HG03378 (cell line): ENCODE measurements around the gene BRD3OS.

ENCODE experiments used
- ATAC-seq: cut with Tn5 transposase; IDR thresholded peaks from one replicate; pipeline ENCODE4 v1.9.1; 2021; ENCODE audit warnings: mild to moderate bottlenecking, moderate library complexity; ENCODE audit not compliant: unreplicated experiment

BRD3OS gene

DNA sequence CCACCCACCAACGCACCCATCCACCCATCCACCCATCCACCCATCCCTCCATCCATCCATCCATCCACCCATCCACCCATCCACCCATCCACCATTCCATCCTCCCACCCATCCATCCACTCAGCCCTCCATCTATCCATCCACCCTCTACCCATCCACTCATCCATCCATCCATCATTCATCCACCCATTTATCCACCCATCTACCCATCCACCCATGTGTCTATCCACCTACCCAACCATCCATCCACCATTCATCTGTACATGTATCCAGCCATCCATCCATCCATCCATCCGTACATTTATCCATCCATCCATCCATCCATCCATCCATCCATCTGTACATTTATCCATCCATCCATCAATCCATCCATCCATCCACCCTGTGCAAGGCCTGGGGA lies 22.0 kb upstream of the BRD3OS start:
- ATAC-seq: no peak

DNA sequence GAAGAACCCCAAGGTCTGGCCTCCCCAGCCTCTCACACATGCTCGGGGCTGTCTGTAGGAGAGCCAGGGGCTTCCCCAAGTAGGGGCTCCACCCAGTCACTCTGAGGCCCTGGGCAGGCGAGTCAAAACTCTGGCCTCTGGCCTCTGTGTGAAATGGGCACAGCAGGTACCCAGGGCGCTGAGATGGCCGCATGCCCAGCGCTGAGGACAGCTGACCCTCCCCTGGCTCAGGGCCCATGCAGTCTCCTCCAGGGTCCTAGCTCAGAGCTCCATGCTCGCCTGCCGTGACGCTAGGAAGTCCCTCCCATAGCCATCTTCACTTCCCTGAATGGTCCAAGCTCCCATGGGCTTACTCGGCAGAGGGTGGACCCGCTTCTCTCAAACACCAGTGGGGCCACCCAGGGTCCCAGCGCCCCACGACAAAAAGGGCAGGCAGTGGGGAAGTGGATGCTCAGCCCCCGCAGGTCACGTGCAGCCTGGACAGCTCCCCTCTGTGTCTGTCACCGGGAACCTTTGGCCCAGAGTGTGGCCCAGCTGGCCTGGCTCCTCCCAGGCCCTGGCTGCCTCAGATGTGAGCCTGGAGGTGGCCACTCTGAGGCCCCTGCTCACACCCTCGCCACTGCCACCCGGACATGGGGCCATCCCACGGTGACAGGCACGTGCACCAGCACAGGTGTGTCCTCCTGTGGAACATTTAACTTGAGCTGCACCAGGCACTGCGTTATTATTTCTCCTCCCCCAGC lies 21.0 kb upstream of the BRD3OS start:
- ATAC-seq: no peak

GRCh38 chr9:134004881-134005280 lies 20.4 kb upstream of the BRD3OS start:
- no peak for ATAC-seq

- ATAC-seq: no peak
Measured at GRCh38 chr9:134005381-134005780, 19.9 kb upstream of the BRD3OS start.

DNA sequence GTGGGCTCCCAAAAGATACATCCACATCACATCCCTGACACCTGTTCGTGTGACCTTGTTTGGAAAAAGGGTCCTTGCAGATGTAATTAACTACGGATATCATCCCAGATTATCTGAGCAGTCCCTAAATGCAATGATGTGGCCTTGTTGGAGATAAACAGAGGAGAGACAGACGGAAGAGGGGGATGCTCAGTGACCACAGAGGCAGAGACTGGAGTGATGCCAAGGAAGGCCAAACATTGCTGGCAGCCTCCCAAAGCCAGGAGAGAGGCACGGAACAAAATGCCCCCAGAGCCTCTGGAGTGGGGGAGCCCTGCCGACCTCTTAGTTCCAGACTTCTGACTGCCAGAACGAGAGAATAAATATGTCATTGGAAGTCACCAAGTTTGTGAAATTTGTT lies 18.1 kb upstream of the BRD3OS start:
- no peak for ATAC-seq

DNA sequence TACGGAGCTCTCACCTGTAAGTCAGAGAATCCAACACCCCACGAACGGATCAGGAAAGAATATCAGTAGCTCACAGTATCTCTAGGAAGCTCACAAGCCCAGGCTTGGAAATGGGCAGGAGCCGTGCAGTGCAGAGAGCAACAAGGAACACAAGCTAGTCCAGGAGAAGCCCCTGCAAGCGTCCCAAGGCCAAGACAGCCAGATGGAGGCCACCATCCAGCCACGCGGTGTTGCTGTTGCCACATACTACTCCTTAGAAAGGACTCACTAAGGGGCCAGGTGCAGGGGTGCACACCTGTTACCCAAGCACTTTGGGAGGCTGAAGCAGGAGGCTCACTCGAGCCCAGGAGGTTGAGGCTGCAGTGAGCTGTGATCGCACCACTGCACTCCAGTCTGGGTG lies 17.7 kb upstream of the BRD3OS start:
- ATAC-seq: no peak

- ATAC-seq: no peak
Measured at GRCh38 chr9:134010310-134011173, 14.7 kb upstream of the BRD3OS start.

GRCh38 chr9:134011401-134011800 lies 13.9 kb upstream of the BRD3OS start:
- no peak for ATAC-seq

GRCh38 chr9:134014946-134015345 lies 10.3 kb upstream of the BRD3OS start:
- ATAC-seq: no peak

- no peak for ATAC-seq
Measured at GRCh38 chr9:134024214-134024792, 978 bp upstream of the BRD3OS start.

DNA sequence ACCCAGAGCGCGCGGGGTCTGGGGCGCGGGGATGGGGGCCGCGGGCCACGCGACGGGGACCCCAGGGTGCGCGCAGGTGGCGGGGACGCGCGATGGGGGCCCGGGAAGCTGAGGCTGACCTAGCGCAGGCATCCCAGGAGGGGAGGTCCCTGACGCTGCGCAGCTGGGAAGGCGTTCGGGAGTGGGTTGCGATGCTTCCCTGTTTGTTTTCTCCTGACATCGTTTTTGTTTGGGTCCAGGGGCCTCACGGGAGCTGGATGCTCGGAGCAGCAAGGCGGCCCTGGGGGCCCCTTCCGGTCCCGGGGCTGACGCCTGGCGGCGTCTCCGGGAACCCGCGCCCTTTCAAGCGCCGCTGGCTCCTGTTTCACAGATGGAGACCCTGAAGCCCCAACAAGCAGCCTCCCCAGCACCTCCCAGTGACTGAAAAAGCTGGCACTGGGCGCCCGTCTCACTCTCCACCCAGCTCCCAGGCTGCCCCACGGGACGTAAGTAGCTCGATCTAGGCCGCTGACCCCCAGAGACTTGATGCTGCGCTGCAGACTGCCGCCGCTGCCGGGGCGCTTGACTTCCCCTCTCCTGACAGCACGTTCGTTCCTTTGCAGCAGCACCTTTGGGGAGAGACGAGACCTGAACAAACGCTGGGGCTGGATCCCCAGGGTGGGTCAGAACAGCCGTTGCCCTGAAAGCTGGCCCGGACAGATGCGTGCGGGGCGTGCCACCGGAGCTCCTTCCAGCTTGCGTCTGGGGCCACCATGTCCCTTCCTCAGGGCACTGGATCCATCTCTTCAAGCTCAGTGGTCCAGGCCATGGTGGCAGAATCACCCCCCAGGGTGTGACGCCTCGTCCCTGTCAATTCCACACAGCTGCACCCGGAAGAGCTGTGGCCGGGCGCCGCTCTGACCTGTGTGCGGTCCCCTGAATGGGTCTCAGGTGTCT lies 593 bp downstream of the BRD3OS start:
- ATAC-seq: peak; percentile 37

- ATAC-seq: no peak
Measured at GRCh38 chr9:134026581-134026980, 1.3 kb downstream of the BRD3OS start.

DNA sequence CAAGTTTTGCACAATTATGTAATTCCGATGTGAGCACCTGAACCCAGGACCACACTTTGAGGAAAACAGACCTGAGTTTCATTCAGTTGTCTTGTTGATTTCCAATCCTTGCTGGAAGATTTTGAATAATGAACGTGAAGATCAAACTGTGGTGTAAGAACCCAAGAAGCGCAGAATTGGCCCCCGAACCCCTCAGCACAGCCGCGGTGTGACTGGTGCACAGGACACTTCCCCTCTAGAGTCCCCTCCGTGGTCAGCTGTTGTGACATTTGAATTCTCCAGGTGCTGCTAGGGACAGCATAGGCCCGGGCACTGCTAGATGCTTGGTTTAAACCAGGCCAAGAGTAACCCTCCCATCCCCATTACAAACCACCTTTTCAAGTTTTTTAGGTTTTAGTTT lies 1.7 kb downstream of the BRD3OS start:
- ATAC-seq: no peak

DNA sequence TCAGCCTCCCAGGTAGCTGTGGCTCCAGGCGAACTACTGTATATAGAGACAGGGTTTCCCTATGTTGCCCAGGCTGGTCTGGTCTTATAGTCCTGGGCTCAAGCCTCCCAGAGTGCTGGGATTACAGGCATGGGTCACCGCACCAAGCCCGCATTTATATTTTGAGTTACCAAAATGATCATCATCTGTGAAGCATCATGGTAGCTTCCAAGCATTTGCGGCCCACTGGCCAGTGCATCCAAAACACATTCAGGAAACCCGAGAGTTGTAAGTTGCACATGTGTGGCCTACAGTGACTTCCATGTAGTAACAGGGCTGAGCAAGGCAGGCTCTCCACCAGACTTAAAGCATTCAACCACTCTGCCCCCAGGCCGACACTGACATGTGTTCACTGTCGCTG lies 2.3 kb downstream of the BRD3OS start:
- no peak for ATAC-seq

DNA sequence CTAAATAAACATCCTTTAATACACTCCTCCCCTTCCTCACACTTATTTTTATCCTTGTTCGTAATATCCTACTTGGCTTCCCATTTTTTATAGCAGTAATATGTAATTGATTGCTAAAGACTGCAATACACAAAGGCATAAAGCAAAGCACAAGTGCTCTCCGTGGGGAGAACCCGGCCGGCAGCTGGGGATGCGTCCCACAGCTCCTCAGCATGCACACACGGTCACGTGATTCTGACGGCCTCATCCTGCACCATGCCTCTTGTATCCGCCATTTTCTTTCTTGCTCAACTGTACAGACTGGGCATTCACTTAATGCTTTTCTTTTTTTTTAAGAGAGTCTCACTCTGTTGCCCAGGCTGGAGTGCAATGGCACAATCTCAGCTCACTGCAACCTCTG lies 2.8 kb downstream of the BRD3OS start:
- no peak for ATAC-seq

- no peak for ATAC-seq
Measured at GRCh38 chr9:134028575-134029247, 3.4 kb downstream of the BRD3OS start.

GRCh38 chr9:134029248-134030226 lies 4.3 kb downstream of the BRD3OS start:
- ATAC-seq: no peak

GRCh38 chr9:134030821-134031470 lies 5.7 kb downstream of the BRD3OS start:
- ATAC-seq: no peak

- ATAC-seq: no peak
Measured at GRCh38 chr9:134031783-134032182, 6.5 kb downstream of the BRD3OS start.
